Large intestine (tissue), 3 donors: ENCODE measurements around the gene SPG11. TPM values are rescaled to one million over a fixed set of nuclear protein-coding genes. Genes with fewer than 3 reads are reported as not detected.
"Not testable (repeated sequence)": the region's sequence is repeated elsewhere in the genome, so short reads cannot be mapped to it uniquely, and the experiment has no call there.

ENCODE experiments used
- DNase-seq, 2 donors: peaks; one replicate each; pipeline versions ENCODE4 v3.0.0 to v3.0.0-alpha.2; 2013
- H3K27ac ChIP-seq: one replicate; pipeline ENCODE4 v1.5.1; 2013; ENCODE audit warnings: low read length
- H3K27me3 ChIP-seq: 2 replicates; pipeline ENCODE4 v1.6.1; 2013; ENCODE audit warnings: low read length; ENCODE audit not compliant: control insufficient read depth, insufficient read depth
- H3K36me3 ChIP-seq: 2 replicates; pipeline ENCODE4 v1.6.1; 2013; ENCODE audit warnings: low read length; ENCODE audit not compliant: control insufficient read depth, insufficient read depth
- H3K4me1 ChIP-seq: one replicate; pipeline ENCODE4 v1.6.1; 2013; ENCODE audit warnings: low read length; ENCODE audit not compliant: control insufficient read depth, insufficient read depth
- H3K4me3 ChIP-seq: one replicate; pipeline ENCODE4 v1.5.1; 2013; ENCODE audit warnings: low read length
- H3K9me3 ChIP-seq: one replicate; pipeline ENCODE4 v1.6.1; 2013; ENCODE audit warnings: mild to moderate bottlenecking, low read depth, low read length, moderate library complexity; ENCODE audit not compliant: control insufficient read depth
- WGBS: methylation state at CpG from one replicate; pipeline ENCODE4 v1.1.5; 2013; ENCODE audit warnings: low lambda C conversion rate; ENCODE audit not compliant: insufficient coverage; 5-methylcytosine and 5-hydroxymethylcytosine counted together
- polyA plus RNA-seq: library from polyadenylated mRNA; unstranded; fragments of 120-200 nt; gene quantifications from one replicate; pipeline ENCODE4 v1.2.1, GENCODE V29; 2013

SPG11 gene
- polyA plus RNA-seq, 1 donor: 61.1 TPM

DNA sequence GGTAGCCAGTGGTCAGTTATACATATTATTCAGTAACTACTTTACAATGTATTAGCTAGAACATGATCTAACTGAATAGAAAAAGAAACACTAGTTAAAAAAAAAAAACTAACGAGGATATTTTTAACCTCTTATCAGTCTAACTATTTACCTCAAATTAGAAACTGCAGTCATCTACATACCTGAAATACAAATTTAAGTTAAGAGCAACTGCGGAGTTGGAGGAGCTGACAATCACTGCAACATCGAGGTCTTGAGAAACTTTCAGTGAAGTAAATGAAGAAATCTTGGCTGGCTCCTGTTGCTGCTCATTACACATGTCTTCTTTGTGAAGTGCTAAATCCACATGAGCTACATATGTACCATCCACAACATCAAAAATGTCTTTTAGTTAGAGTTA lies 6.5 kb downstream of the SPG11 start:
- WGBS: no CpG with 5 or more reads among the region's 3 CpGs
- H3K36me3 ChIP-seq: peaks cover 40% of the 10 kb centered on the region

DNA sequence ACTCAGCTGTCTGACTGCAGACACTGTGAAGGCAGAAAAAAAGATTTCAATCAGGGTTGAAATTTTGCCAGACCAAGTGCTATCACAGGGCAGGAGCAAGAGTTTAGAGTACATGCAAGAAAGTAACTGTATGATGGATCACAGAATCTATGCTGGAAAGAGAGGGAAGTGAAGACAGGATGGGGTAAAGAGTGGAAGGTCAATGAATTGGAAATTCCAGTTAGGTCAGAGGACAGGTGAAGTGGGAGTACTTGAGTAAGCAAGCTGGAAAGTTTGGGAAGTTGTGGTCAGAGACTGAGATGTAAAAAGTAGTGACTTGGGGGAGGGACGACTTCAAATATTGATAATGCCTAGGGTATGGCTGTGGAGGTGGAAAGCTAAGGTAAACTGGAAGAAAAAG lies 7.2 kb downstream of the SPG11 start:
- DNase-seq: no peak
- Histone ChIP-seq H3K9me3 (no peaks in the 10 kb centered on the region), H3K27ac (no peak overlapping the region), H3K27me3 (no peaks in the 10 kb centered on the region), H3K36me3 (peaks cover 45% of the 10 kb centered on the region), H3K4me1 (no peaks in the 10 kb centered on the region), H3K4me3 (no peak overlapping the region)
- WGBS: 100% methylated on average over 1 of the region's 1 CpG

More for the DNA sequence above, 6.5 kb downstream of the SPG11 start:
- no peak for DNase-seq
- H3K4me3 ChIP-seq: no peak overlapping the region
- H3K27ac ChIP-seq: no peak overlapping the region
- no peaks in the 10 kb centered on the region for H3K9me3 ChIP-seq
- no peaks in the 10 kb centered on the region for H3K4me1 ChIP-seq
- no peaks in the 10 kb centered on the region for H3K27me3 ChIP-seq

DNA sequence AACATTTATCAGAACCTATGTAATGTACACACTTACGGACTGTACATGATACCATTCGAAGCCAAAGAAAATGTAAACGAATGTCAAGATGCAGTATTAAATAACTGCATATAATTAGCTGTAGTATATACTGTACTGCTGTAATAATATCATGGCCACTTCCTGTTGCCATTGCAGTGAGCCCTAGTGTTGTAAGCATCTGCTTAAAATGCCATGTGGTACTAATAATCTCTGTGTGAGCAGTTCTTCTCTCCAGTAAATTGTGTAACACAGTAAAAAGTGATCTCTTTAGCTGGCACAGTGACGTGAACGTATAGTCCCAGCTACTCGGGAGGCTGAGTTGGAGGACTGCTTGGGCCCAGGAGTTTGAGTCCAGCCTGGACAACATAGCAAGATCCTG lies 8.6 kb downstream of the SPG11 start:
- Histone ChIP-seq H3K4me1 (no peaks in the 10 kb centered on the region), H3K4me3 (no peak overlapping the region), H3K27ac (no peak overlapping the region), H3K27me3 (no peaks in the 10 kb centered on the region), H3K9me3 (no peaks in the 10 kb centered on the region), H3K36me3 (peaks cover 57% of the 10 kb centered on the region)
- DNase-seq: no peak
- WGBS: 100% methylated on average over 3 of the region's 6 CpGs

DNA sequence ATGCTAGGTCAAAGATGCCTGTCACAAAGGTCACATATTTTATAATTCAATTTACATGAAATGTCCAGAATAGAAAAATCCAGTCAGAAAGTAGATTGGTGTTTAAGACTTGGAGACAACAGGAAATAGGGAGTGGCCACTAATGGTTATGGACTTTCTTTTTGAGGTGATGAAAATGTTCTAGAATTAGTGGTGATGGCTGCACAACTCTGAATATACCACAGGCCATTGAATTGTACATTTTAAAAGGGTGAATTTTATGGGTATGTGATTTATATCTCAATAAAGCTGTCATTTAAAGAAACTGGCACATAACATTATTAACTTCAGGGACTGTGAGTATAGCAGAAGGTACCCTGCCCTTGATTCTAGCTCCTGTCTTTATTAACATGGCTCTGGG lies 15.8 kb downstream of the SPG11 start:
- no peaks in the 10 kb centered on the region for H3K9me3 ChIP-seq
- no peak overlapping the region for H3K4me3 ChIP-seq
- no peaks in the 10 kb centered on the region for H3K27me3 ChIP-seq
- no peaks in the 10 kb centered on the region for H3K4me1 ChIP-seq
- H3K27ac ChIP-seq: no peak overlapping the region
- H3K36me3 ChIP-seq: peaks cover 56% of the 10 kb centered on the region
- no peak for DNase-seq

DNA sequence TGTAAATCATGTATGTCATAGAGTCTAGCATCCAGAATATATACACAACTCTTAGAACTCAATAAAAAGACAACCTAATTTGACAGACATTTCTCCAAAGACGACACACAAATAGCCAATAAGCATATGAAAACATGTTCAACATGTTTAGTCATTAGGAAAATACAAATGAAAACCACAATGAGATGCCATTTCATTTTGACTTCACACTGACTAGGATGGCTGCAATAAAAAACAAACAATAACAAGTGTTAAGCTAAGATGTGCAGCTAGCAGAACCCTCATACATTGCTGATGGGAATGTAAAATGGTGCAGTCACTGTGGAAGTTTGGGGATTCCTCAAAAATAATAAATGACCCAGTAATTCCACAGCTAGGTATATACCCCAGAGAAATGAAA lies 16.4 kb downstream of the SPG11 start:
- Histone ChIP-seq H3K4me1 (no peaks in the 10 kb centered on the region), H3K9me3 (no peaks in the 10 kb centered on the region), H3K27me3 (no peaks in the 10 kb centered on the region), H3K4me3 (no peak overlapping the region), H3K36me3 (peaks cover 54% of the 10 kb centered on the region), H3K27ac (no peak overlapping the region)
- DNase-seq: no peak
- WGBS: no CpG with 5 or more reads among the region's 1 CpG

DNA sequence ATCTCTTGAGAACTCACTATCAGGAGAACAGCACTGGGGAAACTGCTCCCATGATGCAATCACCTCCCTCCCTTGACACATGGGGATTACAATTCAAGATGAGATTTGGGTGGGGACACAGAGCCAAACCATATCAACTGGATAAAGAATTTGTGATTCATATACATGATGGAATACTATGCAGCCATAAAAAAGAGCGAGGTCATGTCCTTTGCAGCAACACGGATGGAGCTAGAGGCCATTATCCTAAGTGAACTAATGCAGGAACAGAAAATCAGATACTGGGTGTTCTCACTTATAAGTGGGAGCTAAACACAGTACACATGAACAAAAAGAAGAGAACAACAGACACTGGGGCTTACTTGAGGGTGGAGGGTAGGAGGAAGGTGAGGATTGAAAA lies 17.0 kb downstream of the SPG11 start:
- no peak for DNase-seq
- Histone ChIP-seq H3K9me3 (no peaks in the 10 kb centered on the region), H3K27me3 (no peaks in the 10 kb centered on the region), H3K36me3 (peaks cover 54% of the 10 kb centered on the region), H3K4me3 (no peak overlapping the region), H3K27ac (no peak overlapping the region), H3K4me1 (no peaks in the 10 kb centered on the region)
- 100% methylated on average over 2 of the region's 2 CpGs for WGBS

DNA sequence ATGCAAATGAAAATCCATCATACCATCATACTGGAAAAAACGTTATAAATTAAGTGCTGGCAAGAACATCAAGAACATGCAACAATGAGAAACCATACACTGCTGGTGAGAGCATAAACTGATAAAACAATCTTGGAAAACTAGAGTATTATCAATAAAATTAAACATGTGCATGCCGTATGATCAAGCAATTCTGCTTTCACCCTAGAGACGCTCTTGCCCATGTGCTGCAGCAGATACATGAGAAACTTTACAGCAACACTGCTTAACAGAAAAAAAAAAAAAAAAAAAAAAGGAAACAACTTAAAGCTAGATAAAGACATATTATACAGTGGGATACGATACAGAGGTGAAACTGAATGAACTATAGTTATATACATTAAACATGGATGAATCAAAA lies 21.8 kb downstream of the SPG11 start:
- WGBS: no CpG with 5 or more reads among the region's 4 CpGs
- Histone ChIP-seq H3K4me3 (no peak overlapping the region), H3K9me3 (no peaks in the 10 kb centered on the region), H3K4me1 (no peaks in the 10 kb centered on the region), H3K27me3 (no peaks in the 10 kb centered on the region), H3K27ac (no peak overlapping the region), H3K36me3 (peaks cover 36% of the 10 kb centered on the region)
- no peak for DNase-seq

DNA sequence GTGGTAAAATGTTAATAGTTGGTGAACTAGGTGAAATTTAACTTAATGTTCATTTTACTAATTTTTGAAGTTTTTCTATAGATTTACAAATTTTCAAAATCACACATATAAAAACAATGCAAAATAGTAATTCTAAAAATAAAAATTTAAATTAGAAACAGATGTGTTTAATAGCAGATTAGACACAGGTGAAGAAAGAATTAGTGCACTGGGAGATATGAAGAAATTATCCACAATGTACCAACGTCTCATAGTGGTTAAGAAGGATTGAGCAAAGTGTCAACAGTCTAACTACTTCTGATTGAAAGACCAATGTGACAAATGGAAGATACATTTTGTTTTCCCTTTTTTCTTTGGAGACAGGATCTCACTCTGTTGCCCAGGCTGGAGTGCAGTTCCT lies 26.5 kb downstream of the SPG11 start:
- Histone ChIP-seq H3K4me1 (no peaks in the 10 kb centered on the region), H3K27ac (no peak overlapping the region), H3K27me3 (no peaks in the 10 kb centered on the region), H3K4me3 (no peak overlapping the region), H3K36me3 (peaks cover 64% of the 10 kb centered on the region), H3K9me3 (no peaks in the 10 kb centered on the region)
- WGBS: no CpG with 5 or more reads among the region's 1 CpG
- no peak for DNase-seq

DNA sequence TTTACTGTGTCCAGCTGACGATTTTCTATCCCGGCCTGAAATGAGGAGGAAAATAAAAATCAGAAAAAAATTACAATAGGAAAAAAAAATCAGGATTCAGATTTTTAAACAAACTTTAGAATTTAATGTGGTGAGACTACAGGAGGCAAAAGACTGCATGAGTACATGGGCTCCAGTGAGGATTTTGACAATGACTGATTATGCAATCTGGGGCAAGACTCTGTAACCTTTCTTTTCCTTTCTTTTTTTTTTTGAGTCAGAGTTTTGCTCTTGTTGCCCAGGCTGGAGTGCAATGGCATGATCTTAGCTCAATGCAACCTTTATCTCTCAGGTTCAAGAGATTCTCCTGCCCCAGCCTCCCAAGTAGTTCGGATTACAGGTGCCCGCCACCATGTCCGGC lies 29.9 kb downstream of the SPG11 start:
- no peaks in the 10 kb centered on the region for H3K4me1 ChIP-seq
- H3K9me3 ChIP-seq: no peaks in the 10 kb centered on the region
- no peak overlapping the region for H3K4me3 ChIP-seq
- DNase-seq: no peak
- 100% methylated on average over 2 of the region's 5 CpGs for WGBS
- H3K27me3 ChIP-seq: no peaks in the 10 kb centered on the region
- no peak overlapping the region for H3K27ac ChIP-seq
- H3K36me3 ChIP-seq: peaks cover 69% of the 10 kb centered on the region

DNA sequence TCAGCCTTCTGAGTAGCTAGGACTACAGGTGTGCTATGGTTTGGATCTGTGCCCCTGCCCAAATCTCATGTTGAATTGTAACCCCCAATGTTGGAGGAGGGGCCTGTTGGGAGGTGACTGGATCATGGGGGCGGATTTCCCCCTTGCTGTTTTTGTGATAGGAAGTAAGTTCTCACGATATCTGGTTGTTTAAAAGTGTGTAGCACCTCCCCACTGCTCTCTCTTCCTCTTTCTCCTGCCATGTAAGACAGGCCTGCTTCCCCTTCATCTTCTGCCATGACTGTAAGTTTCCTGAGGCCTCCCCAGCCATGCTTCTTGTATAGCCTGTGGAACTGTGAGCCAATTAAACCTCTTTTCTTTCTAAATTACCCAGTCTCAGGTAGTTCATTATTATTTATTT lies 38.2 kb downstream of the SPG11 start:
- peaks cover 63% of the 10 kb centered on the region for H3K36me3 ChIP-seq
- not testable (repeated sequence) for H3K27me3 ChIP-seq, H3K27ac ChIP-seq

DNA sequence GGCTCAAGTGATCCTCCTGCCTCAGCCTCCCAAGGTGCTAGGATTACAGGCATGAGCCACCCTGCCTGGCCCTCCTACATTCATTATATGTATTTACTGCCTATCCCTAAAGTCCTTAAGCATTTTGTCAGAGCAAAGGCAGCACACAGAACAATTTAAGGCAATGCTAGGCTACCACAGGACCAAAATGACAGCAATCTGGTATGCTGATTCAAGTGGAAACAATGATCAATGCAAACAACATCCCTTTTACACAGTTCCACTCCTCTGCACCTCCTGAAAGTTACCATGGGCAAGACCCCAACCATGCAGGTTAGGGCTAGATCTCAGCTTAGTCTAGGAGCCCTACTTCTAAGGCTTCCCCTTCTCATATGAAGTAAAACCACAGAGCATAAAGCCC lies 40.3 kb downstream of the SPG11 start:
- H3K27me3 ChIP-seq: no peaks in the 10 kb centered on the region
- H3K4me3 ChIP-seq: no peak overlapping the region
- no peak overlapping the region for H3K27ac ChIP-seq
- no peaks in the 10 kb centered on the region for H3K4me1 ChIP-seq
- peaks cover 63% of the 10 kb centered on the region for H3K36me3 ChIP-seq
- H3K9me3 ChIP-seq: no peaks in the 10 kb centered on the region
- DNase-seq: no peak

More for the DNA sequence above, 38.2 kb downstream of the SPG11 start:
- DNase-seq, H3K9me3 ChIP-seq, H3K4me1 ChIP-seq, H3K4me3 ChIP-seq: not testable (repeated sequence)
- no CpG with 5 or more reads among the region's 2 CpGs for WGBS
